ENCODE measurements around the gene WWTR1. TPM values are rescaled to one million over a fixed set of nuclear protein-coding genes. Genes with fewer than 3 reads are reported as not detected.
A peak's percentile ranks its signal among the peaks of the same experiment; 100 is the strongest.

The WWTR1 gene
- total RNA-seq, 1 experiment from 2014 or later: 25.5 TPM

- H3K27ac Mint-ChIP-seq: peak overlapping the region; percentile 18; the same call in 1 of the 2 replicates
These were observed 105.1 kb downstream of the WWTR1 start for GRCh38 chr3:149552700-149553099.

More at GRCh38 chr3:149552700-149553099, 105.1 kb downstream of the WWTR1 start:
- H3K9me3 Mint-ChIP-seq: no peaks in the 10 kb centered on the region
- no peaks in the 10 kb centered on the region for H3K36me3 Mint-ChIP-seq
- ChIA-PET POLR2A (no interaction called here), CTCF (no interaction called here)
- ATAC-seq (no peak), DNase-seq (ENCODE audit: low spot score) (no peak)
- H3K4me1 Mint-ChIP-seq: peaks cover 41% of the 10 kb centered on the region
- no peaks in the 10 kb centered on the region for H3K27me3 Mint-ChIP-seq (ENCODE audit: low read depth)
- TF ChIP-seq RORB (CRISPR knock-in tag; IDR thresholded peaks at IDR 0.05): no peak
- TF ChIP-seq ZNF532 (CRISPR knock-in tag; IDR thresholded peaks at IDR 0.05; ENCODE audit: borderline replicate concordance): no peak
- TF ChIP-seq ZNF219 (CRISPR knock-in tag; IDR thresholded peaks at IDR 0.05; ENCODE audit: borderline replicate concordance): no peak
- TF ChIP-seq GRHL2 (CRISPR knock-in tag; IDR thresholded peaks at IDR 0.05; ENCODE audit: insufficient replicate concordance, severe bottlenecking): no peak
- no peak for TF ChIP-seq MYBL2 (CRISPR knock-in tag; IDR thresholded peaks at IDR 0.05)
- no peak for TF ChIP-seq FOXP4 (CRISPR knock-in tag; IDR thresholded peaks at IDR 0.05)
- TF ChIP-seq PRRX2 (CRISPR knock-in tag; IDR thresholded peaks at IDR 0.05): no peak
- TF ChIP-seq KAT7 (CRISPR knock-in tag; IDR thresholded peaks at IDR 0.05; ENCODE audit: borderline replicate concordance): no peak
- no peak for TF ChIP-seq USF1 (CRISPR knock-in tag; IDR thresholded peaks at IDR 0.05)
- no peak for TF ChIP-seq TCF7 (CRISPR knock-in tag; IDR thresholded peaks at IDR 0.05; ENCODE audit: low read depth)
- TF ChIP-seq MXD4 (CRISPR knock-in tag; IDR thresholded peaks at IDR 0.05; ENCODE audit: borderline replicate concordance): no peak
- TF ChIP-seq USF2 (CRISPR knock-in tag; IDR thresholded peaks at IDR 0.05): no peak
- TF ChIP-seq ZNF425 (CRISPR knock-in tag; conservative IDR thresholded peaks at IDR 0.05): no peak
- no peak for TF ChIP-seq ATF1 (CRISPR knock-in tag; IDR thresholded peaks at IDR 0.05)
- TF ChIP-seq ZBTB21 (CRISPR knock-in tag; IDR thresholded peaks at IDR 0.05; ENCODE audit: borderline replicate concordance): no peak
- TF ChIP-seq NR2C2 (CRISPR knock-in tag; IDR thresholded peaks at IDR 0.05): no peak
- TF ChIP-seq TP53 (CRISPR knock-in tag; IDR thresholded peaks at IDR 0.05): no peak
- no peak for TF ChIP-seq SP1 (CRISPR knock-in tag; conservative IDR thresholded peaks at IDR 0.05)
- H3K4me3 Mint-ChIP-seq: no peak overlapping the region

Data from WTC11 (cell line).